GM23338 (cell line): ENCODE measurements around the gene MESD.

ENCODE experiments used
- CTCF ChIP-seq, 2 experiments: fragments of 200-600 bp in 1 of 2; sonication (generic) in 1 of 2; conservative IDR thresholded peaks; 2 replicates each; pipeline versions ENCODE4 v1.5.1 to v1.6.1; 2016 to 2017; ENCODE audit warnings: antibody characterized with exemption in 2 of 2, low read depth in 2 of 2, mild to moderate bottlenecking in 2 of 2, moderate library complexity in 1 of 2
- POLR2AphosphoS5 ChIP-seq: IDR thresholded peaks from 2 replicates; pipeline ENCODE4 v1.6.1; 2016; ENCODE audit warnings: antibody characterized with exemption, low read depth
- REST ChIP-seq: IDR thresholded peaks from one replicate; pipeline ENCODE4 v1.6.1; 2018; ENCODE audit warnings: antibody characterized with exemption; ENCODE audit not compliant: unreplicated experiment

- no peak for TF ChIP-seq REST
- no peak for TF ChIP-seq CTCF (conservative IDR thresholded peaks at IDR 0.05; ENCODE audit: low read depth in 2 of 2)
- no peak for TF ChIP-seq POLR2AphosphoS5
Observed at GRCh38 chr15:80898040-80898439, 91.6 kb downstream of the MESD start.
